OCI-LY3 (cell line): ENCODE measurements around the gene KLK7.

Experiments
- H2AFZ ChIP-seq: fragments of 200-600, 300-600 bp; shearing (Covaris generic); 2 replicates; pipeline ENCODE4 v1.6.0; 2014; ENCODE audit warnings: antibody characterized with exemption, low read depth, low read length
- H3K27ac ChIP-seq: fragments of 200-600, 300-600 bp; sonication (generic); 2 replicates; pipeline ENCODE4 v1.5.1; 2014; ENCODE audit warnings: mild to moderate bottlenecking, low read length, moderate library complexity, mixed read lengths
- H3K27me3 ChIP-seq: fragments of 200-600, 300-600 bp; sonication (generic); 2 replicates; pipeline ENCODE4 v1.6.1; 2014; ENCODE audit warnings: low read depth, low read length, mixed read lengths
- H3K36me3 ChIP-seq: fragments of 200-600, 300-600 bp; sonication (generic); replicated peaks from 2 replicates; pipeline ENCODE3; 2014; ENCODE audit warnings: low read depth, low read length, mixed read lengths
- H3K4me1 ChIP-seq: fragments of 300-600, 200-600 bp; sonication (generic); 2 replicates; pipeline ENCODE4 v1.6.1; 2014; ENCODE audit warnings: low read length, mixed read lengths
- H3K4me2 ChIP-seq: fragments of 200-600, 300-600 bp; sonication (generic); 2 replicates; pipeline ENCODE4 v1.6.1; 2014; ENCODE audit warnings: low read length, mixed read lengths
- H3K4me3 ChIP-seq: fragments of 300-600, 200-600 bp; sonication (generic); 2 replicates; pipeline ENCODE4 v1.5.1; 2014; ENCODE audit warnings: antibody characterized with exemption, mild to moderate bottlenecking, low read length, moderate library complexity
- H3K79me2 ChIP-seq: fragments of 300-600, 200-600 bp; shearing (Covaris generic); 2 replicates; pipeline ENCODE4 v1.6.1; 2014; ENCODE audit warnings: mild to moderate bottlenecking, low read length, mixed read lengths
- H3K9ac ChIP-seq: fragments of 300-600, 200-600 bp; shearing (Covaris generic); 2 replicates; pipeline ENCODE4 v1.6.0; 2014; ENCODE audit warnings: mild to moderate bottlenecking, low read length, moderate library complexity
- H3K9me3 ChIP-seq: fragments of 200-600, 300-600 bp; shearing (Covaris generic); 2 replicates; pipeline ENCODE4 v1.6.1; 2014; ENCODE audit warnings: low read length, mixed read lengths; ENCODE audit not compliant: insufficient read depth
- H4K20me1 ChIP-seq: fragments of 200-600, 300-600 bp; sonication (generic); 2 replicates; pipeline ENCODE4 v1.6.1; 2016; ENCODE audit warnings: low read length, mixed read lengths; ENCODE audit not compliant: insufficient read depth
- CTCF ChIP-seq: fragments of 200-600, 300-600 bp; sonication (generic); IDR thresholded peaks from 2 replicates; pipeline ENCODE4 v1.5.1; 2014; ENCODE audit warnings: antibody characterized with exemption, low read length, low read depth
- EZH2phosphoT487 ChIP-seq: fragments of 200-600 bp; shearing (Covaris generic); IDR thresholded peaks from 2 replicates; pipeline ENCODE4 v1.6.1; 2018; ENCODE audit warnings: antibody characterized with exemption, mixed run types, low read depth

KLK7 gene

GRCh38 chr19:51025809-51026553 lies 42.3 kb upstream of the KLK7 start:
- Histone ChIP-seq H3K79me2 (no peaks in the 10 kb centered on the region), H3K27ac (no peak overlapping the region), H3K27me3 (peaks cover 14% of the 10 kb centered on the region; the same call in 1 of the 2 replicates), H3K4me1 (0 out of 2 replicates have a peak, but pooled peaks cover 3% of the 10 kb centered on the region), H3K4me3 (no peak overlapping the region), H3K4me2 (no peak overlapping the region), H3K36me3 (no peaks in the 10 kb centered on the region), H3K9ac (no peak overlapping the region), H2AFZ (no peak overlapping the region), H4K20me1 (no peaks in the 10 kb centered on the region), H3K9me3 (no peaks in the 10 kb centered on the region)
- no peak for TF ChIP-seq EZH2phosphoT487
- TF ChIP-seq CTCF = no peak

- H3K9me3 ChIP-seq = no peaks in the 10 kb centered on the region
- H3K79me2 ChIP-seq = no peaks in the 10 kb centered on the region
- no peaks in the 10 kb centered on the region for H4K20me1 ChIP-seq
- no peak overlapping the region for H3K9ac ChIP-seq
- no peak overlapping the region for H3K27ac ChIP-seq
- H2AFZ ChIP-seq = no peak overlapping the region
- H3K4me2 ChIP-seq = no peak overlapping the region
- no peaks in the 10 kb centered on the region for H3K36me3 ChIP-seq
- no peak overlapping the region for H3K4me3 ChIP-seq
- 0 out of 2 replicates have a peak, but pooled peaks cover 3% of the 10 kb centered on the region for H3K4me1 ChIP-seq
- H3K27me3 ChIP-seq = peaks cover 14% of the 10 kb centered on the region; the same call in 1 of the 2 replicates
- TF ChIP-seq EZH2phosphoT487 (no peak), CTCF (no peak)
These were observed 41.7 kb upstream of the KLK7 start for GRCh38 chr19:51025401-51025800.

DNA sequence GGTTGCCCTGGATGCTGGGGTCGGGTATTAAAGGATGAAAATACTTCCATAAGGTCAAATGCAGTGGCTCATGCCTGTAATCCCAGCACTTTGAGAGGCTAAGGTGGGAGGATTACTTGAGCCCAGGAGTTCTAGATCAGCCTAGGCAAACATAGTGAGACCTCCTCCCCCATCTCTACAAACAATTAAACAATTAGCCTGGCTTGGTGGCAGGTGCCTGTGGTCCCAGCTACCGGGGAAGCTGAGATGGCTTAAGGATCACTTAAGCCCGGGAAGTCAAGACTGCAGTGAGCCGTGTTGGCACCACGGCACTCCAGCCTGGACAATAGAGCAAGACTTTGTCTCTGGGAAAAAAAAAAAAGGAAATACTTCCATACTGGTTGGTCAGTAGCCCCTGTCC lies 41.2 kb upstream of the KLK7 start:
- H3K4me3 ChIP-seq = no peak overlapping the region
- no peak overlapping the region for H3K4me2 ChIP-seq
- 0 out of 2 replicates have a peak, but pooled peaks cover 3% of the 10 kb centered on the region for H3K4me1 ChIP-seq
- no peaks in the 10 kb centered on the region for H3K79me2 ChIP-seq
- H3K9ac ChIP-seq = no peak overlapping the region
- no peaks in the 10 kb centered on the region for H3K9me3 ChIP-seq
- H4K20me1 ChIP-seq = no peaks in the 10 kb centered on the region
- H3K27ac ChIP-seq = no peak overlapping the region
- TF ChIP-seq CTCF (no peak), EZH2phosphoT487 (no peak)
- peaks cover 14% of the 10 kb centered on the region; the same call in 1 of the 2 replicates for H3K27me3 ChIP-seq
- H2AFZ ChIP-seq = no peak overlapping the region
- no peaks in the 10 kb centered on the region for H3K36me3 ChIP-seq

- no peak overlapping the region for H3K4me2 ChIP-seq
- H3K79me2 ChIP-seq = no peaks in the 10 kb centered on the region
- no peaks in the 10 kb centered on the region for H3K36me3 ChIP-seq
- H3K4me1 ChIP-seq = 0 out of 2 replicates have a peak, but pooled peaks cover 3% of the 10 kb centered on the region
- no peaks in the 10 kb centered on the region for H4K20me1 ChIP-seq
- no peak overlapping the region for H3K9ac ChIP-seq
- no peak overlapping the region for H3K27ac ChIP-seq
- H3K27me3 ChIP-seq = peaks cover 9% of the 10 kb centered on the region; the same call in 1 of the 2 replicates
- TF ChIP-seq CTCF = no peak
- TF ChIP-seq EZH2phosphoT487 = no peak
- H3K9me3 ChIP-seq = no peaks in the 10 kb centered on the region
- H3K4me3 ChIP-seq = no peak overlapping the region
- no peak overlapping the region for H2AFZ ChIP-seq
These were observed 40.2 kb upstream of the KLK7 start for GRCh38 chr19:51023946-51024345.
